K562 (cell line): Measurements from ENCODE around the gene F11R. TPM values are rescaled to one million over a fixed set of nuclear protein-coding genes. Genes with fewer than 3 reads are reported as not detected.

Experiments
- BACH1 ChIP-seq: fragments of 200-800 bp; sonication (Bioruptor generic); IDR thresholded peaks from 2 replicates; pipeline ENCODE4 v1.6.1; 2016; ENCODE audit warnings: missing genetic modification characterization, missing compliant biosample characterization
- HMGXB4 ChIP-seq: sonication (generic); formaldehyde crosslinking; IDR thresholded peaks from 2 replicates; pipeline ENCODE4 v1.8.1; 2023; ENCODE audit warnings: mild to moderate bottlenecking, missing genetic modification reagents
- MCM3 ChIP-seq: fragments of 450-650 bp; IDR thresholded peaks from 2 replicates; pipeline ENCODE4 v1.6.1; 2016
- RBFOX2 ChIP-seq: fragments of 200-400 bp; formaldehyde crosslinking; IDR thresholded peaks from 2 replicates; pipeline ENCODE4 v1.6.1; 2017; ENCODE audit warnings: low read depth, mild to moderate bottlenecking, low read length, moderate library complexity
- RBM15 ChIP-seq: fragments of 200-400 bp; formaldehyde crosslinking; IDR thresholded peaks from 2 replicates; pipeline ENCODE4 v1.6.1; 2018; ENCODE audit warnings: mild to moderate bottlenecking, low read length, moderate library complexity; ENCODE audit not compliant: insufficient read depth
- SFPQ ChIP-seq: fragments of 200-400 bp; formaldehyde crosslinking; IDR thresholded peaks from 2 replicates; pipeline ENCODE4 v1.6.1; 2017; ENCODE audit warnings: mild to moderate bottlenecking, low read depth, low read length, moderate library complexity
- SMC3 ChIP-seq: conservative IDR thresholded peaks from 2 replicates; pipeline ENCODE4 v1.6.1; 2011; ENCODE audit warnings: low read depth, low read length, improper control_type of control experiment; ENCODE audit not compliant: insufficient read depth
- TEAD1 ChIP-seq, 2 experiments: fragments of 450-650 bp in 1 of 2; sonication (generic) in 1 of 2; formaldehyde crosslinking; IDR thresholded peaks; 2 replicates each; pipeline versions ENCODE4 v1.4.0 to v1.8.0; 2020 to 2022; ENCODE audit warnings: mild to moderate bottlenecking in 2 of 2, missing genetic modification reagents in 1 of 2
- XRCC5 ChIP-seq: fragments of 200-400 bp; formaldehyde crosslinking; IDR thresholded peaks from 2 replicates; pipeline ENCODE4 v1.6.1; 2017; ENCODE audit warnings: low read depth, mild to moderate bottlenecking, low read length
- ZMIZ1 ChIP-seq, 2 experiments: fragments of 150-350 bp in 1 of 2; IDR thresholded peaks; 2 replicates each; pipeline ENCODE4 v1.6.1; 2012 to 2016; ENCODE audit warnings: low read depth in 2 of 2, low read length in 2 of 2, mild to moderate bottlenecking in 1 of 2, moderate library complexity in 1 of 2
- ZNF124 ChIP-seq: sonication (generic); formaldehyde crosslinking; IDR thresholded peaks from 2 replicates; pipeline ENCODE4 v1.8.1; 2022; ENCODE audit warnings: missing genetic modification reagents
- ZNF324 ChIP-seq: fragments of 250-450 bp; sonication (Bioruptor Pico); IDR thresholded peaks from 2 replicates; pipeline ENCODE4 v1.4.0; 2020; ENCODE audit warnings: mild to moderate bottlenecking
- ZNF561 ChIP-seq: fragments of 450-650 bp; formaldehyde crosslinking; conservative IDR thresholded peaks from 2 replicates; pipeline ENCODE4 v1.4.0; 2020; ENCODE audit warnings: mild to moderate bottlenecking, moderate library complexity
- polyA plus RNA-seq, 8 experiments: library from polyadenylated mRNA; depleted of rRNA in 4 of 8; stranded (reverse) in 5 of 8; unstranded in 3 of 8; fragments of >200 nt; fragmentation: Nextera tagmentation in 2 of 8; fragmentation: Illumina TruSeq in 1 of 8; extraction: Ambion mirVana in 2 of 8; extraction: Trizol in 1 of 8; gene quantifications; 2 replicates each; pipeline versions ENCODE4 v1.2.1 to v1.2.3, GENCODE V29; 2011 to 2014; ENCODE audit warnings: inconsistent platforms in 1 of 8, missing spikeins in 1 of 8
- total RNA-seq, 7 experiments: library from RNA; depleted of rRNA in 6 of 7; stranded (reverse); fragments of >200 nt in 6 of 7; fragmentation: Illumina TruSeq in 2 of 7; extraction: Trizol in 2 of 7; gene quantifications; 2 replicates each; pipeline versions ENCODE4 v1.2.1 to v1.2.3, GENCODE V29; 2011 to 2021; ENCODE audit warnings: low replicate concordance in 1 of 7
- TF ChIP-seq, protein P1 (sequence below): sonication (generic); formaldehyde crosslinking; IDR thresholded peaks from 2 replicates; pipeline ENCODE4 v1.8.1; 2023; ENCODE audit warnings: mild to moderate bottlenecking, missing genetic modification reagents
- TF ChIP-seq, protein P2 (sequence below): sonication (generic); formaldehyde crosslinking; IDR thresholded peaks from 2 replicates; pipeline ENCODE4 v1.8.0; 2022; ENCODE audit warnings: missing genetic modification reagents, mild to moderate bottlenecking, borderline replicate concordance

F11R gene
- total and polyA plus RNA-seq, 9 of the 15 experiments (the other 6 are each of a cell fraction or from before 2014, with no cell fraction given), result 27.4 to 187 (median 52.5) TPM

- TF ChIP-seq, protein P1, sequence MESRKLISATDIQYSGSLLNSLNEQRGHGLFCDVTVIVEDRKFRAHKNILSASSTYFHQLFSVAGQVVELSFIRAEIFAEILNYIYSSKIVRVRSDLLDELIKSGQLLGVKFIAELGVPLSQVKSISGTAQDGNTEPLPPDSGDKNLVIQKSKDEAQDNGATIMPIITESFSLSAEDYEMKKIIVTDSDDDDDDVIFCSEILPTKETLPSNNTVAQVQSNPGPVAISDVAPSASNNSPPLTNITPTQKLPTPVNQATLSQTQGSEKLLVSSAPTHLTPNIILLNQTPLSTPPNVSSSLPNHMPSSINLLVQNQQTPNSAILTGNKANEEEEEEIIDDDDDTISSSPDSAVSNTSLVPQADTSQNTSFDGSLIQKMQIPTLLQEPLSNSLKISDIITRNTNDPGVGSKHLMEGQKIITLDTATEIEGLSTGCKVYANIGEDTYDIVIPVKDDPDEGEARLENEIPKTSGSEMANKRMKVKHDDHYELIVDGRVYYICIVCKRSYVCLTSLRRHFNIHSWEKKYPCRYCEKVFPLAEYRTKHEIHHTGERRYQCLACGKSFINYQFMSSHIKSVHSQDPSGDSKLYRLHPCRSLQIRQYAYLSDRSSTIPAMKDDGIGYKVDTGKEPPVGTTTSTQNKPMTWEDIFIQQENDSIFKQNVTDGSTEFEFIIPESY (CRISPR knock-in tag), result peak; percentile 75
- TF ChIP-seq RBFOX2 (peak; percentile 82), TEAD1 (CRISPR knock-in tag; IDR thresholded peaks at IDR 0.05) (peak in 1 of 2 experiments; percentile 76; a peak in 1 of 4 replicates), ZMIZ1 (IDR thresholded peaks at IDR 0.05; ENCODE audit: low read depth in 2 of 2, low read length in 2 of 2) (0 out of 4 replicates have a peak, but pooled peaks of 1 of the 2 experiments have one; percentile 70), ZNF324 (CRISPR knock-in tag) (no peak), MCM3 (no peak), HMGXB4 (CRISPR knock-in tag) (0 out of 2 replicates have a peak, but pooled peaks have one; percentile 72), ZNF561 (CRISPR knock-in tag) (no peak), ZNF124 (CRISPR knock-in tag) (no peak), SFPQ (no peak), XRCC5 (peak; percentile 68; the same call in 1 of the 2 replicates), BACH1 (no peak), RBM15 (no peak), SMC3 (0 out of 2 replicates have a peak, but pooled peaks have one; percentile 33)
- TF ChIP-seq, protein P2, sequence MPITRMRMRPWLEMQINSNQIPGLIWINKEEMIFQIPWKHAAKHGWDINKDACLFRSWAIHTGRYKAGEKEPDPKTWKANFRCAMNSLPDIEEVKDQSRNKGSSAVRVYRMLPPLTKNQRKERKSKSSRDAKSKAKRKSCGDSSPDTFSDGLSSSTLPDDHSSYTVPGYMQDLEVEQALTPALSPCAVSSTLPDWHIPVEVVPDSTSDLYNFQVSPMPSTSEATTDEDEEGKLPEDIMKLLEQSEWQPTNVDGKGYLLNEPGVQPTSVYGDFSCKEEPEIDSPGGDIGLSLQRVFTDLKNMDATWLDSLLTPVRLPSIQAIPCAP (CRISPR knock-in tag), result no peak
These were observed at the start of gene F11R (continued) for GRCh38 chr1:161020509-161021164.
